ENCODE data around the gene RPL15. TPM values are rescaled to one million over a fixed set of nuclear protein-coding genes. Genes with fewer than 3 reads are reported as not detected.
A peak's percentile ranks its signal among the peaks of the same experiment; 100 is the strongest.

The RPL15 gene
- polyA plus RNA-seq, 10 donors = 1,966 to 2,957 (median 2,527) TPM

GRCh38 chr3:23953523-23953922 lies 36.6 kb downstream of the RPL15 start:
- DNase-seq = no peak

GRCh38 chr3:23954144-23954543 lies 37.2 kb downstream of the RPL15 start:
- DNase-seq = no peak

- no peak for DNase-seq
These were observed 39.8 kb downstream of the RPL15 start for GRCh38 chr3:23956701-23957100.

DNA sequence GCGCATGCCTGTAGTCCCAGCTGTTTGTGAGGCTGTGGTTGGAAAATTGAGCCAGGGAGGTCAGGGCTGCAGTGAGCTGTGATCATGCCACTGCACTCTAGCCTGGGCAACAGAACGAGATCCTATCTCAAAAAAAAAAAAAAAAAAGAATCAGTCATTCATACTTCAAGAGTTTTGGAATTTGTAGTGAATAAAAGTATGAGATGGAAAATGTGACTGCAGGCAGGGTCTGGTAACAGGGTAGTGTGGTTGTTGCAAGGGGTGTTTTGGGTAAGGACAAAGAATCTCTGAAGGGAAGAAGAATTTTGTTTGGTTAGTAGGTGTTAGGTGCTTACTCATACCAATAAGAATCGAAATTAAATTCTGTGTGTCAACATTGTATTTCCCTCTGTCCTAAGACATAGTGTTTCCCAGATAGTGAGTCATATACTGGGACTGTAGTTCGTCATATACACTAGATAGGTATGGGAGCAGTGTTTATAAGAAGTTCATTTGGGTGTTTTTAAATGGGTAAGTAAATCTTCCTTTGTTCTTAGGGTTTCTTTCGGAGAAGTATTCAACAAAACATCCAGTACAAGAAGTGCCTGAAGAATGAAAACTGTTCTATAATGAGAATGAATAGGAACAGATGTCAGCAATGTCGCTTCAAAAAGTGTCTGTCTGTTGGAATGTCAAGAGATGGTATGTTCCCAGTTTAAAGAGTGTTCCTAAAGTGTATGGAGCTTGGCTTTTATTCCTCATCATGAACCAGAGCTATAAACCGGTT lies 42.4 kb downstream of the RPL15 start:
- peak in 1 of 3 donors; percentile 72 for DNase-seq

GRCh38 chr3:23960649-23961048 lies 43.7 kb downstream of the RPL15 start:
- no peak for DNase-seq

- no peak for DNase-seq
These were observed 44.1 kb downstream of the RPL15 start for GRCh38 chr3:23961066-23961465.

- no peak for DNase-seq
These were observed 45.0 kb downstream of the RPL15 start for GRCh38 chr3:23961913-23962312.

GRCh38 chr3:23964537-23965235 lies 47.8 kb downstream of the RPL15 start:
- no peak for DNase-seq

GRCh38 chr3:23966328-23966727 lies 49.4 kb downstream of the RPL15 start:
- peak in 1 of 3 donors; percentile 34 for DNase-seq

GRCh38 chr3:23968463-23969184 lies 51.7 kb downstream of the RPL15 start:
- no peak for DNase-seq

DNA sequence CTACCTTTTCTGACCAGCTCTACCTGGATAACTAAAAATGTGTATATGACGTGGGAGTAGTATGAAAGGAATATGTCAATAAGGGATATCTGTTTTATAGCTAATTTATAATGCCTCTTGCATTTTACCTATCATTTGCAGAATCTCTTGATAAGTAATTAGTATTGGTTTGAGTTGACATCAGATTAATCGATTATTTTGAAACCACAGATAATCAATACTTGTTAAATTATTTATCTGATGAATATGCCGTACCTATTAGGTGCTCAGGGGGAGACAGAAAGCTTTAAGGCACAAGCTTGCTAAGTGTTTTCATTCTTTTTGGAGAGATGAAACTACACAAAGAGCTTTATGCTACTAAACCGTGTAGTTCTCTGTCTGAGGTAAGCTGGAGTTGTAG lies 52.5 kb downstream of the RPL15 start:
- DNase-seq = no peak

Other genes starting within 250 kb of the RPL15 start
- 100 to 1,000 TPM in 2 of 10 donors, 10 to 100 TPM in 8; 75.1 to 107 (median 90.2) TPM for gene UBE2E1, start 111.2 kb upstream of the RPL15 start, polyA plus RNA-seq (ENCODE audit: insufficient read length in 10 of 10)
- gene NKIRAS1, start 142 bp upstream of the RPL15 start, polyA plus RNA-seq (ENCODE audit: insufficient read length in 10 of 10) = 10 to 100 TPM; 10.5 to 16.3 (median 13.4) TPM
- 10 to 100 TPM; 15.6 to 33.4 (median 25.4) TPM for gene NR1D2, start 28.2 kb downstream of the RPL15 start, polyA plus RNA-seq (ENCODE audit: insufficient read length in 10 of 10)

Data from muscle of back (tissue), 11 donors.